GM12878 (cell line): ENCODE data around the gene DLG2. TPM values are rescaled to one million over a fixed set of nuclear protein-coding genes. Genes with fewer than 3 reads are reported as not detected.

Experiments
- ATF2 ChIP-seq: IDR thresholded peaks from 2 replicates; pipeline ENCODE4 v1.6.1; 2012; ENCODE audit warnings: low read length, inconsistent platforms
- ATF3 ChIP-seq: IDR thresholded peaks from 2 replicates; pipeline ENCODE4 v1.6.1; 2011; ENCODE audit warnings: low read depth, mild to moderate bottlenecking, low read length, moderate library complexity, borderline replicate concordance; ENCODE audit errors: extremely low read depth
- BCLAF1 ChIP-seq: fragments of 450-650 bp; IDR thresholded peaks from 2 replicates; pipeline ENCODE4 v1.6.1; 2017; ENCODE audit warnings: antibody characterized with exemption, mild to moderate bottlenecking, moderate library complexity
- DPF2 ChIP-seq: fragments of 450-650 bp; IDR thresholded peaks from 2 replicates; pipeline ENCODE4 v1.6.1; 2017; ENCODE audit warnings: mild to moderate bottlenecking
- E4F1 ChIP-seq: fragments of 450-650 bp; IDR thresholded peaks from 2 replicates; pipeline ENCODE4 v1.6.1; 2018; ENCODE audit warnings: borderline replicate concordance, mild to moderate bottlenecking; ENCODE audit not compliant: partially characterized antibody
- IRF3 ChIP-seq: fragments of 450-650 bp; IDR thresholded peaks from 2 replicates; pipeline ENCODE4 v1.6.1; 2014; ENCODE audit warnings: mild to moderate bottlenecking
- KLF5 ChIP-seq: fragments of 450-650 bp; IDR thresholded peaks from 2 replicates; pipeline ENCODE4 v1.6.1; 2014; ENCODE audit warnings: mild to moderate bottlenecking; ENCODE audit not compliant: partially characterized antibody
- SPI1 ChIP-seq: IDR thresholded peaks from 2 replicates; pipeline ENCODE4 v1.6.1; 2011; ENCODE audit warnings: low read depth, mild to moderate bottlenecking, low read length, moderate library complexity, borderline replicate concordance; ENCODE audit not compliant: insufficient read depth
- STAT3 ChIP-seq: IDR thresholded peaks from 2 replicates; pipeline ENCODE4 v1.6.1; 2011; ENCODE audit warnings: low read depth, low read length, improper control_type of control experiment
- polyA plus RNA-seq, 11 experiments: library from polyadenylated mRNA; depleted of rRNA in 4 of 11; unstranded in 6 of 11; stranded (reverse) in 5 of 11; fragments of >200 nt; fragmentation: Nextera tagmentation in 4 of 11; fragmentation: Illumina TruSeq in 1 of 11; extraction: Ambion mirVana in 4 of 11; extraction: Trizol in 1 of 11; gene quantifications; 1 replicate in 1 of 11; 2 replicates in 10 of 11; pipeline versions ENCODE4 v1.2.1 to v1.2.3, GENCODE V29; 2011 to 2016; ENCODE audit warnings: inconsistent platforms in 2 of 11, missing spikeins in 2 of 11, low read depth in 1 of 11
- total RNA-seq, 4 experiments: library from RNA; depleted of rRNA in 3 of 4; stranded (reverse); fragments of >200 nt in 3 of 4; fragmentation: Illumina TruSeq in 1 of 4; extraction: Trizol in 1 of 4; gene quantifications; 2 replicates each; pipeline versions ENCODE4 v1.2.1 to v1.2.3, GENCODE V29; 2013 to 2021

Gene DLG2
- total and polyA plus RNA-seq, 10 of the 15 experiments (the other 5 are each of a cell fraction or from before 2014, with no cell fraction given) = 0.09 to 0.98 (median 0.35) TPM

GRCh38 chr11:83661491-83662350 is 1965.4 kb downstream of the DLG2 start (continued):
- TF ChIP-seq E4F1 = no peak
- TF ChIP-seq DPF2 = no peak
- no peak for TF ChIP-seq STAT3
- TF ChIP-seq SPI1 = no peak
- no peak for TF ChIP-seq BCLAF1
- TF ChIP-seq KLF5 = no peak
- no peak for TF ChIP-seq ATF2
- no peak for TF ChIP-seq ATF3
- TF ChIP-seq IRF3 = no peak
